ENCODE results near the gene TBATA. TPM values are rescaled to one million over a fixed set of nuclear protein-coding genes. Genes with fewer than 3 reads are reported as not detected.

The TBATA gene
- total RNA-seq, 1 donor from 2014 or later, result not detected

GRCh38 chr10:70809011-70809611, 23.9 kb upstream of the TBATA start:
- DNase-seq (ENCODE audit: low spot score), result no peak
- H3K36me3 Mint-ChIP-seq (ENCODE audit: low read depth, unreplicated experiment), result no peaks in the 10 kb centered on the region
- no peak overlapping the region for H3K4me3 Mint-ChIP-seq (ENCODE audit: unreplicated experiment)
- H3K9me3 Mint-ChIP-seq (ENCODE audit: unreplicated experiment), result no peaks in the 10 kb centered on the region
- TF ChIP-seq, protein P1, sequence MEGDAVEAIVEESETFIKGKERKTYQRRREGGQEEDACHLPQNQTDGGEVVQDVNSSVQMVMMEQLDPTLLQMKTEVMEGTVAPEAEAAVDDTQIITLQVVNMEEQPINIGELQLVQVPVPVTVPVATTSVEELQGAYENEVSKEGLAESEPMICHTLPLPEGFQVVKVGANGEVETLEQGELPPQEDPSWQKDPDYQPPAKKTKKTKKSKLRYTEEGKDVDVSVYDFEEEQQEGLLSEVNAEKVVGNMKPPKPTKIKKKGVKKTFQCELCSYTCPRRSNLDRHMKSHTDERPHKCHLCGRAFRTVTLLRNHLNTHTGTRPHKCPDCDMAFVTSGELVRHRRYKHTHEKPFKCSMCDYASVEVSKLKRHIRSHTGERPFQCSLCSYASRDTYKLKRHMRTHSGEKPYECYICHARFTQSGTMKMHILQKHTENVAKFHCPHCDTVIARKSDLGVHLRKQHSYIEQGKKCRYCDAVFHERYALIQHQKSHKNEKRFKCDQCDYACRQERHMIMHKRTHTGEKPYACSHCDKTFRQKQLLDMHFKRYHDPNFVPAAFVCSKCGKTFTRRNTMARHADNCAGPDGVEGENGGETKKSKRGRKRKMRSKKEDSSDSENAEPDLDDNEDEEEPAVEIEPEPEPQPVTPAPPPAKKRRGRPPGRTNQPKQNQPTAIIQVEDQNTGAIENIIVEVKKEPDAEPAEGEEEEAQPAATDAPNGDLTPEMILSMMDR (IDR thresholded peaks at IDR 0.05; ENCODE audit: unreplicated experiment), result no peak
- H3K4me1 Mint-ChIP-seq (ENCODE audit: unreplicated experiment), result peaks cover 17% of the 10 kb centered on the region
- H3K27me3 Mint-ChIP-seq (ENCODE audit: unreplicated experiment), result peaks cover 6% of the 10 kb centered on the region
- no peak overlapping the region for H3K27ac Mint-ChIP-seq (ENCODE audit: unreplicated experiment)

- H3K4me1 Mint-ChIP-seq (ENCODE audit: unreplicated experiment), result peaks cover 6% of the 10 kb centered on the region
- DNase-seq (ENCODE audit: low spot score), result no peak
- TF ChIP-seq, protein P1 (IDR thresholded peaks at IDR 0.05; ENCODE audit: unreplicated experiment), result no peak
- H3K27ac Mint-ChIP-seq (ENCODE audit: unreplicated experiment), result no peak overlapping the region
- H3K9me3 Mint-ChIP-seq (ENCODE audit: unreplicated experiment), result no peaks in the 10 kb centered on the region
- H3K4me3 Mint-ChIP-seq (ENCODE audit: unreplicated experiment), result no peak overlapping the region
- no peaks in the 10 kb centered on the region for H3K36me3 Mint-ChIP-seq (ENCODE audit: low read depth, unreplicated experiment)
- H3K27me3 Mint-ChIP-seq (ENCODE audit: unreplicated experiment), result peaks cover 6% of the 10 kb centered on the region
Measured at GRCh38 chr10:70807556-70807955, 22.4 kb upstream of the TBATA start.

DNA sequence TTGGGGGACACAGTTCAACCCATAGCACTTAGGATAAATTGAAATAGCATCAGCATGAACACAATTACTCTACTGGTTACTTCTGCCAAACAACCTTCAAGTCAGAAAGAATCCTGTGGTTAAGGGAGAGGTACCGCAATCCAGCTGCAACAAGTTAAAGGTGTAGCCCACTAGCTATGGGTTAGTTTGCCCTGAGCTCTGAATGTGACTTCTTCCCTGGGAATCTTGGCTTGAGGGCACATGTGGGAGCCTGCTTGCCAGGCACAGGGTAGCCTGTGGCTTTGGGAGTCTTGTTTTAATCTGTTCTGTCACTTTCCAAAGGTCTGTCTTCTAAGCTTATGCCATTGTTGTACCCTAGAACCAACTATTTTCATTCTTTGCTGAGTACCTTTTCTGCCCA, 21.7 kb upstream of the TBATA start:
- H3K4me3 Mint-ChIP-seq (ENCODE audit: unreplicated experiment), result no peak overlapping the region
- no peak overlapping the region for H3K27ac Mint-ChIP-seq (ENCODE audit: unreplicated experiment)
- TF ChIP-seq, protein P1 (IDR thresholded peaks at IDR 0.05; ENCODE audit: unreplicated experiment), result no peak

DNA sequence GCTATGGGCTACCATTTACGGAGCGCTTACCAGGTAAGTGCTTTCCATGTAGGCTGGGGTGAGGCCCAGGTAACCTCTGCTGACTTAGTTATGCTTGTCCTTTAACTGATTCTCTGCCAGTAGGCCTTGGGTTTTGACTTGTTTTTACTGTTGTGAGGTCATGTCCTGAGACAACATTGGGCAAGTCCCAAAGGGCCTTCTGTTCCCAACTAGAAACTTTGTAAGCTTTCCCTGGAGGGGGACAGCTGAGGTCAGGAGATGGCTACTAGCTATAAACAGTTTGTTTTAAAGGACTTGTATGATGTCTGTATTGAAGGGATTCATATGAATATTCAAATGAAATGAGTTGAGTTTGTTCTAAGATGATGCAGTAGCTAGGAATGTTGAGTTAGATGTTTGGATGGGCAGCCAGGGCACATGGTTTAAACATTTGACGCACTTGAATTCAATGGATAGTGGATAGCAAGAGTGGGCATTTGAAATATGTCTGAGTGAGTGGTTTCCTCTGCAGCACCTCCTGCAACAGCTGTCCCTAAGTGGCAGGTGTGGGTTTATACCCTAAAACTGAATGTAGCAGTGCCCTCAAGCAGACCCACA, 20.5 kb upstream of the TBATA start:
- Mint-ChIP-seq H3K27ac (ENCODE audit: unreplicated experiment) (no peak overlapping the region), H3K9me3 (ENCODE audit: unreplicated experiment) (no peaks in the 10 kb centered on the region), H3K4me3 (ENCODE audit: unreplicated experiment) (no peak overlapping the region), H3K27me3 (ENCODE audit: unreplicated experiment) (peaks cover 3% of the 10 kb centered on the region), H3K36me3 (ENCODE audit: low read depth, unreplicated experiment) (no peaks in the 10 kb centered on the region), H3K4me1 (ENCODE audit: unreplicated experiment) (no peaks in the 10 kb centered on the region)
- no peak for DNase-seq (ENCODE audit: low spot score)
- TF ChIP-seq, protein P1 (IDR thresholded peaks at IDR 0.05; ENCODE audit: unreplicated experiment), result no peak

More for the DNA sequence above, 21.7 kb upstream of the TBATA start:
- H3K27me3 Mint-ChIP-seq (ENCODE audit: unreplicated experiment), result peaks cover 3% of the 10 kb centered on the region
- DNase-seq (ENCODE audit: low spot score), result no peak
- no peaks in the 10 kb centered on the region for H3K9me3 Mint-ChIP-seq (ENCODE audit: unreplicated experiment)
- peaks cover 2% of the 10 kb centered on the region for H3K4me1 Mint-ChIP-seq (ENCODE audit: unreplicated experiment)
- no peaks in the 10 kb centered on the region for H3K36me3 Mint-ChIP-seq (ENCODE audit: low read depth, unreplicated experiment)

GRCh38 chr10:70804421-70804808, 19.2 kb upstream of the TBATA start:
- TF ChIP-seq, protein P1 (IDR thresholded peaks at IDR 0.05; ENCODE audit: unreplicated experiment), result no peak
- no peaks in the 10 kb centered on the region for H3K4me1 Mint-ChIP-seq (ENCODE audit: unreplicated experiment)
- peaks cover 3% of the 10 kb centered on the region for H3K27me3 Mint-ChIP-seq (ENCODE audit: unreplicated experiment)
- H3K4me3 Mint-ChIP-seq (ENCODE audit: unreplicated experiment), result no peak overlapping the region
- H3K36me3 Mint-ChIP-seq (ENCODE audit: low read depth, unreplicated experiment), result no peaks in the 10 kb centered on the region
- H3K27ac Mint-ChIP-seq (ENCODE audit: unreplicated experiment), result no peak overlapping the region
- H3K9me3 Mint-ChIP-seq (ENCODE audit: unreplicated experiment), result no peaks in the 10 kb centered on the region
- no peak for DNase-seq (ENCODE audit: low spot score)

Measured in endothelial cell (in vitro differentiated cells).